M059J (cell line): Measurements from ENCODE around the gene SENP1. TPM values are rescaled to one million over a fixed set of nuclear protein-coding genes. Genes with fewer than 3 reads are reported as not detected.

Source experiments
- DNase-seq: peaks from one replicate; pipeline ENCODE4 v3.0.0-alpha.2; 2012; ENCODE audit warnings: low read depth
- total RNA-seq: library from RNA; depleted of rRNA; stranded (reverse); fragments of >200 nt; shearing (Covaris generic); gene quantifications from 2 replicates; pipeline ENCODE4 v1.2.3, GENCODE V29; 2014

Gene SENP1
- total RNA-seq, 1 experiment from 2014 or later, result 37.4 TPM

- no peak for DNase-seq
Measured at GRCh38 chr12:48067250-48067938, 38.5 kb downstream of the SENP1 start.

- DNase-seq, result no peak
Measured at GRCh38 chr12:48065041-48065440, 40.8 kb downstream of the SENP1 start.

GRCh38 chr12:48063530-48063929 lies 42.3 kb downstream of the SENP1 start:
- no peak for DNase-seq

GRCh38 chr12:48061938-48062719 lies 43.8 kb downstream of the SENP1 start:
- DNase-seq, result no peak

- DNase-seq, result no peak
Measured at GRCh38 chr12:48060474-48060873, 45.4 kb downstream of the SENP1 start.

GRCh38 chr12:48058771-48059170 lies 47.1 kb downstream of the SENP1 start:
- DNase-seq, result no peak

- no peak for DNase-seq
Measured at GRCh38 chr12:48054955-48055821, 50.7 kb downstream of the SENP1 start.

GRCh38 chr12:48053883-48054282 lies 52.0 kb downstream of the SENP1 start:
- no peak for DNase-seq

GRCh38 chr12:48053122-48053521 lies 52.8 kb downstream of the SENP1 start:
- no peak for DNase-seq

GRCh38 chr12:48051681-48052080 lies 54.2 kb downstream of the SENP1 start:
- DNase-seq, result no peak

- DNase-seq, result no peak
Measured at GRCh38 chr12:48050174-48050573, 55.7 kb downstream of the SENP1 start.

GRCh38 chr12:48045965-48046518 lies 59.8 kb downstream of the SENP1 start:
- DNase-seq, result no peak

- DNase-seq, result no peak
Measured at GRCh38 chr12:48045061-48045846, 60.6 kb downstream of the SENP1 start.

GRCh38 chr12:48044396-48044795 lies 61.5 kb downstream of the SENP1 start:
- no peak for DNase-seq

GRCh38 chr12:48043771-48044170 lies 62.1 kb downstream of the SENP1 start:
- no peak for DNase-seq

- DNase-seq, result no peak
Measured at GRCh38 chr12:48041591-48042423, 64.1 kb downstream of the SENP1 start.

GRCh38 chr12:48040354-48040753 lies 65.5 kb downstream of the SENP1 start:
- no peak for DNase-seq

GRCh38 chr12:48039151-48039550 lies 66.7 kb downstream of the SENP1 start:
- no peak for DNase-seq

- DNase-seq, result no peak
Measured at GRCh38 chr12:48038085-48038484, 67.8 kb downstream of the SENP1 start.

- no peak for DNase-seq
Measured at GRCh38 chr12:48037267-48037915, 68.5 kb downstream of the SENP1 start.
